Measurements from ENCODE around the gene TRIP10. TPM values are rescaled to one million over a fixed set of nuclear protein-coding genes. Genes with fewer than 3 reads are reported as not detected.

Gene TRIP10, protein sequence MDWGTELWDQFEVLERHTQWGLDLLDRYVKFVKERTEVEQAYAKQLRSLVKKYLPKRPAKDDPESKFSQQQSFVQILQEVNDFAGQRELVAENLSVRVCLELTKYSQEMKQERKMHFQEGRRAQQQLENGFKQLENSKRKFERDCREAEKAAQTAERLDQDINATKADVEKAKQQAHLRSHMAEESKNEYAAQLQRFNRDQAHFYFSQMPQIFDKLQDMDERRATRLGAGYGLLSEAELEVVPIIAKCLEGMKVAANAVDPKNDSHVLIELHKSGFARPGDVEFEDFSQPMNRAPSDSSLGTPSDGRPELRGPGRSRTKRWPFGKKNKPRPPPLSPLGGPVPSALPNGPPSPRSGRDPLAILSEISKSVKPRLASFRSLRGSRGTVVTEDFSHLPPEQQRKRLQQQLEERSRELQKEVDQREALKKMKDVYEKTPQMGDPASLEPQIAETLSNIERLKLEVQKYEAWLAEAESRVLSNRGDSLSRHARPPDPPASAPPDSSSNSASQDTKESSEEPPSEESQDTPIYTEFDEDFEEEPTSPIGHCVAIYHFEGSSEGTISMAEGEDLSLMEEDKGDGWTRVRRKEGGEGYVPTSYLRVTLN
- polyA plus RNA-seq (2011; rRNA removed): 42.1 and 51.5 TPM in 2 replicates
- polyA minus RNA-seq (2011; rRNA and poly(A)+ RNA removed): 21.6 and 27.7 TPM in 2 replicates

DNA sequence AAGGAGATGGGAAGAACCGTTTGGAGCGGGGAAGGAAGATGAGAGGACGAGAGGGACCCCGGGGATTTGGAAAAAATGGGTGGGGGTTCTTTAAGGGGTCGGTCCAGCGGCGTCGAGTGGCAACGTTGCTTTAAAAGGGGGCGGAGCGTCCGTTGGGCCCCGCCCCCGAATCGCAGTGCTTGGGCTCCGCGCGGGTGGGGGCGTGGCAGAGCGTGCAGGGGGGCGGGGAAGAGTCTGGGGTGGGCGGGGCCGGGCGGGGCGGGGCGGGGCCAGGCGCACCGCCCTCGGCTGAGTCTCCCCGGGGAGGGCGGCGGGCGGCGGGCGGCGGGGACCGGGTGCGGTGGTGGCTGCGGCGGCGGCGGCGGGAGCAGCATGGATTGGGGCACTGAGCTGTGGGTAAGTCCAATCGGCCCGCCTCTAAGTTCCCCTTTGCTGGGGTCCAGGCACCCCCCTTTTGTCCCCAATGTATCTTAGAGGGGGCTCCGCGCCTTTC, at the start of gene TRIP10:
TSS of gene TRIP10 (plus strand) at position 291 of the 493 bp plus-strand sequence. CDS start at position 373, 82 bp downstream.
- Histone ChIP-seq H3K36me3 (ENCODE audit: control insufficient read depth, insufficient read depth, low read length) (peaks cover 5% of the 10 kb centered on the region; the same call in 1 of the 2 replicates), H3K4me3 (ENCODE audit: low read depth, low read length) (peak within 1 kb of the TSS; percentile 83), H3K27me3 (ENCODE audit: control insufficient read depth, insufficient read depth, low read length) (no peaks in the 10 kb centered on the region)
- ChIA-PET POLR2A (no interaction called here), CTCF (interaction anchor here (1.4 to 6.6 kb wide), 3 partner anchors 124 to 223 kb away, joined by 3 to 51 read pairs (median 3); no protein-coding TSS in a partner anchor)
- TF ChIP-seq, protein P1, sequence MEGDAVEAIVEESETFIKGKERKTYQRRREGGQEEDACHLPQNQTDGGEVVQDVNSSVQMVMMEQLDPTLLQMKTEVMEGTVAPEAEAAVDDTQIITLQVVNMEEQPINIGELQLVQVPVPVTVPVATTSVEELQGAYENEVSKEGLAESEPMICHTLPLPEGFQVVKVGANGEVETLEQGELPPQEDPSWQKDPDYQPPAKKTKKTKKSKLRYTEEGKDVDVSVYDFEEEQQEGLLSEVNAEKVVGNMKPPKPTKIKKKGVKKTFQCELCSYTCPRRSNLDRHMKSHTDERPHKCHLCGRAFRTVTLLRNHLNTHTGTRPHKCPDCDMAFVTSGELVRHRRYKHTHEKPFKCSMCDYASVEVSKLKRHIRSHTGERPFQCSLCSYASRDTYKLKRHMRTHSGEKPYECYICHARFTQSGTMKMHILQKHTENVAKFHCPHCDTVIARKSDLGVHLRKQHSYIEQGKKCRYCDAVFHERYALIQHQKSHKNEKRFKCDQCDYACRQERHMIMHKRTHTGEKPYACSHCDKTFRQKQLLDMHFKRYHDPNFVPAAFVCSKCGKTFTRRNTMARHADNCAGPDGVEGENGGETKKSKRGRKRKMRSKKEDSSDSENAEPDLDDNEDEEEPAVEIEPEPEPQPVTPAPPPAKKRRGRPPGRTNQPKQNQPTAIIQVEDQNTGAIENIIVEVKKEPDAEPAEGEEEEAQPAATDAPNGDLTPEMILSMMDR (IDR thresholded peaks at IDR 0.05; ENCODE audit: insufficient read depth, low read depth, low read length): no peak
- DNase-seq (ENCODE audit: low read depth): no peak

- ChIA-PET CTCF (interaction anchor here (0.7 kb wide), 1 partner anchor 21 kb away, joined by 3 read pairs; no protein-coding TSS in a partner anchor), POLR2A (no interaction called here)
- no peaks in the 10 kb centered on the region for H3K36me3 ChIP-seq (ENCODE audit: control insufficient read depth, insufficient read depth, low read length)
- H3K4me3 ChIP-seq (ENCODE audit: low read depth, low read length): no peak overlapping the region
- TF ChIP-seq, protein P1 (IDR thresholded peaks at IDR 0.05; ENCODE audit: insufficient read depth, low read depth, low read length): no peak
- H3K27me3 ChIP-seq (ENCODE audit: control insufficient read depth, insufficient read depth, low read length): no peaks in the 10 kb centered on the region
- DNase-seq (ENCODE audit: low read depth): no peak
Observed at GRCh38 chr19:6690160-6690885, 49.2 kb upstream of the TRIP10 start.

- no peak for DNase-seq (ENCODE audit: low read depth)
- CTCF ChIA-PET: interaction anchor here (0.7 kb wide), 1 partner anchor 572 kb away, joined by 3 read pairs; no protein-coding TSS in a partner anchor
Observed at GRCh38 chr19:6691342-6691741, 48.1 kb upstream of the TRIP10 start.

DNA sequence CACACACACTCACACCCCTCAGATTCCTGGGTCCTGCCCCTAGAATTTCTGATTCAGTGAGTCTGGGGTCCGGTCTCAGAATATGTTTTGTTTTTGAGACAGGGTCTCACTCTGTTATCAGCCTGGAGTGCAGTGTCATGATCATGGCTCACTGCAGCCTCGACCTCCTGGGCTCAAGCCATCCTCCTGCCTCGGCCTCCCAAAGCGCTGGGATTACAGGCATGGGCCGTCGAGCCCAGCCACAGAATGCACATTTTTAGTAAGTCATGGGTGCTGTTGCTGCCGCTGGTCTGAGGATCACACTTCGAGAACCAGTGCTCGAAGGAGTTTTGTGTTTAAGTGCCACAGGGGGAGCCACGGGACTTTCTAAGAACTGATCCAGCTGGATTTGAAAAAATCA, 47.5 kb upstream of the TRIP10 start:
- TF ChIP-seq, protein P1 (IDR thresholded peaks at IDR 0.05; ENCODE audit: insufficient read depth, low read depth, low read length): no peak

More at GRCh38 chr19:6691342-6691741, 48.1 kb upstream of the TRIP10 start:
- POLR2A ChIA-PET: no interaction called here
- Histone ChIP-seq H3K4me3 (ENCODE audit: low read depth, low read length) (no peak overlapping the region), H3K27me3 (ENCODE audit: control insufficient read depth, insufficient read depth, low read length) (no peaks in the 10 kb centered on the region), H3K36me3 (ENCODE audit: control insufficient read depth, insufficient read depth, low read length) (no peaks in the 10 kb centered on the region)
- TF ChIP-seq, protein P1 (IDR thresholded peaks at IDR 0.05; ENCODE audit: insufficient read depth, low read depth, low read length): no peak

More for the DNA sequence above, 47.5 kb upstream of the TRIP10 start:
- Histone ChIP-seq H3K27me3 (ENCODE audit: control insufficient read depth, insufficient read depth, low read length) (no peaks in the 10 kb centered on the region), H3K4me3 (ENCODE audit: low read depth, low read length) (no peak overlapping the region), H3K36me3 (ENCODE audit: control insufficient read depth, insufficient read depth, low read length) (no peaks in the 10 kb centered on the region)
- ChIA-PET CTCF (interaction anchor here (0.7 kb wide), 2 partner anchors 92 to 572 kb away, joined by 3 read pairs; no protein-coding TSS in a partner anchor), POLR2A (no interaction called here)
- DNase-seq (ENCODE audit: low read depth): no peak

Measured in BJ (cell line).